Measurements from ENCODE around the gene TENM3. TPM values are rescaled to one million over a fixed set of nuclear protein-coding genes. Genes with fewer than 3 reads are reported as not detected.

The TENM3 gene
- total RNA-seq, 1 donor from 2014 or later, result 62.0 TPM

DNA sequence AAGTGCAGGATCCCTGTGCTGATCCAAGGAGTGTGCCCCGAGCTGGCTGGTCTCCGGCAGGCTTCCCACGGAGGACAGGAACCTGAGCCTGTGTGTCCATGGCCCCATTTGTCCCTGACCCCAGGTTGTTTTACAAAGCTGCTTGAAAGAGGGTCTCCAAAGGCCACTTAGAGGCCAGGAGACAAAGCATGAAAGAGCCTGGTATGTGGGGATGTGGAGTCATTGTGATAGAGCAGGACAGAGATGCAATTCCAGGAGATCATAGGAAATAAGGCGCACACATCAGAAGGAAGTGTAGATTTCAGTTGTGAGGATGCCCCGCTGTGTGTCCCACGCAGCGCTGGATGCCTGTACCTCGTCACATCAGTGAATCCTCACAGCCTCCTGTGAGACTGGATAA, 48.0 kb downstream of the TENM3 start:
- DNase-seq, result no peak

DNA sequence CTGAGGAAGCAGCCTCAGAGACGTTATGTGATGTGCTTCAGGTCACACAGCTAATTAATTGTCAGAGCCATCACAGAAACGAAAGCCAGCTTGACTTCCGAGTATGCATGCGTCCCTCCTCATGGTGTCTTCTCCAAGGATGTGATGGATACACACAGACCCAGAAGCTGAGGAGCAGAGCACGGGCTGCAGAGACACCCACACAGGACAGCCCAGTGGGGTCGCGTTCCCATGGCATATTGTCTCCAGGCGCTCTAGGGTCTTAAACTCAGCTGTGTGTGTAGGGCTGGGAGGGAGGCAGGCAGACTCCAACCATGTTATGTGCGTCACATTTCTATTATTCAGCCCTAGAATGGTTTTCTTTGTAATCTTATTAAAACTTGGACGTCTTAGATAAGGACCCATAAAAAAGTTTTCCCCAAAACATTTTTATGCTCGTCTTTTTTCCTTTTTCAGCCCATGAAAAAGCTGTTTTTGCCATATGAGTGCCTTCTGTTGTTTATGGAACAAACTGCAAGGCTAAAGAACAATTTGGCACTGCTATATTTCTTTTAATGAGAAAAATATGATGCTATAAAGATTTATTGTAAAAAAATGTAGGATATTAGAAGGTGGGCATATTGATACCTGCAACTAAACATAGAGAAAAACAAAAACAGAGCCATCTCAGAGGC, 48.5 kb downstream of the TENM3 start:
- no peak for DNase-seq

GRCh38 chr4:182292612-182293011, 49.4 kb downstream of the TENM3 start:
- DNase-seq, result no peak

GRCh38 chr4:182293691-182294255, 50.6 kb downstream of the TENM3 start:
- no peak for DNase-seq

- DNase-seq, result no peak
These were observed 51.2 kb downstream of the TENM3 start for GRCh38 chr4:182294451-182294850.

- no peak for DNase-seq
These were observed 54.5 kb downstream of the TENM3 start for GRCh38 chr4:182297659-182298058.

- no peak for DNase-seq
These were observed 58.5 kb downstream of the TENM3 start for GRCh38 chr4:182301736-182302135.

GRCh38 chr4:182303847-182304246, 60.6 kb downstream of the TENM3 start:
- no peak for DNase-seq

DNA sequence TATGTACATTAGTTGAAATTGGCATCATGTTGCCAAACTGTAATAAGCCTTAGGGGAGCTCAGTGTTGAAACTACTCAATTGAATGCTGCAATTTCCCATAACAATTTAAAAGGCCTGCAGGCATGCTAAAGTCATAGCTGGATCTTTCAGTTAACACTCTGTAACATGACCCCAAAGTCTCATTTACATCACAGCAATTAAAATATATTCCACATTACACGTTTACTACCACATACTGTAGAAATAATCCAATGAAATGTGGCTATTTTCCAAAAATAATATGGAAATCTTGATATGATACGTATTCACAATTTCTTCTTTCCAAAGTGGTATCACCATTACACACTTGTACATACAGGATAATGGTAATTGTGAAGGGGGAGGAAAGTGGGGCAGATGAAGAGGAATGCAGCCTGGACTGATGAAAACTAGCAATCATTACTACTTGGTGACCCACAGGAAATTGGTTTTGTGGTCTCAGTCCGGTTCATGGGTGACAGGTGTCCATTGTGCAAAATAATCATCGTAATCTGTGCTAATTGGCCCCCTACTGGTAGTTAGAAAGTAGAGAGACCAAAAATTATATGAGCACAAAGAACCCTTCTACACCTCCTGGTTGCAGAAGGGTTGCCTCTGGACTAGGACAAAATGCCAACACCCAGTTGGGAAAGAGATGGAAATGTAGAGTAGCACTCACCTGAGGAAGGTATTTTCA, 63.7 kb downstream of the TENM3 start:
- DNase-seq, result no peak

DNA sequence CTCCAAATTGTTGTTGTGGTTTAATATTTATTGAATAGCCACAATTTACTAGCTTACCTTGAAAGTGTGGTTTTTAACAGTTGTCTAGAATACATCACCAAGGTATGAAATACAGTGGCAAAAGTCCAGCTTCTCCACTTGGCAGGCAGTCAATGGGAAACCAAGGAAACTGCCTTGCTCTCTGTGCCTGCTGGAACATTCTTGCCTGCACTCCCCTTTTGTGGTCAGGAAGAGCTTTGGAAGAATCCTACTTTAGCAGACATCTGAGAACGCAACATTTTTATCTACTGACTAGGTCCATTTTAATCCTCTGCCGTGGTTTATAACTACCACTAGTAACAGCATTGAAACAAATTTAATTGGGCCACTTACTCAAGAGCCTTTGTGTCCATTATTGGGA, 64.5 kb downstream of the TENM3 start:
- peak; percentile 32 for DNase-seq

DNA sequence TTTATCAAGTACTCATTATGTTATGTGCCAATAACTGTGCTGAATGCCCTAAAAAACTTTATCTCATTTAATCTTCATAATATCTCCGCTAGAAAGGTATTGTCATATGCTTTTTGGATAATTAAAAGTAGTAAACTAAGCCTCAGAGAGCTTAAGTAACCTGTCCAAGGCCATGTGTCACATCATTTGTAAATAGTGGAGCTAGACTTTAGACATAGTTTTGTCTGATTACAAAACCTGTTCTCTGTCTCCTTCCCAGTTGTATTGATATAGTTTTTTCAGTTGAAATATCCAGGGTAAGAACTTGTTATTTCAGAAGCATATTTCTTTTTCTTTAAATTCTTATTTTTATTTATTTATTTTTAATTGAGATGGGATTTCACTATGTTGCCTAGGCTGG, 66.7 kb downstream of the TENM3 start:
- no peak for DNase-seq

DNA sequence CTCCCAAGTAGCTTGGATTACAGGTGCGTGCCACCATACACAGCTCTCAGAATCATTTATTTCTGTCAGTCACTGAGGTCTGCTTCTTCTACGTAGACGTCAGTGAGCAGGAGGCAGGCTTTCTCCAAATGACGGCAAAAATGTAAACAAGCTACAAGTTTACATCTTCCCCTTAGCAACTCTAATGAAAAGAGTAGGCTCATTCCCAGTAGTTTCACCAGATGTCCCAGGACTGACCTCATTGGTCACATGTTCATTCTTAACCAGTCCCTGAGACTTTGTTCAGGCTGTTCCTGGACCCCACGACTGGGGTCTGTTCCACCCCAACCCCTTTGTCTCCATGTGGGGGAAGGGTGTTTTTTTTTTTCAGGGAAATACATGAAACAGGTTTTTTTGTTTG, 67.1 kb downstream of the TENM3 start:
- no peak for DNase-seq

DNA sequence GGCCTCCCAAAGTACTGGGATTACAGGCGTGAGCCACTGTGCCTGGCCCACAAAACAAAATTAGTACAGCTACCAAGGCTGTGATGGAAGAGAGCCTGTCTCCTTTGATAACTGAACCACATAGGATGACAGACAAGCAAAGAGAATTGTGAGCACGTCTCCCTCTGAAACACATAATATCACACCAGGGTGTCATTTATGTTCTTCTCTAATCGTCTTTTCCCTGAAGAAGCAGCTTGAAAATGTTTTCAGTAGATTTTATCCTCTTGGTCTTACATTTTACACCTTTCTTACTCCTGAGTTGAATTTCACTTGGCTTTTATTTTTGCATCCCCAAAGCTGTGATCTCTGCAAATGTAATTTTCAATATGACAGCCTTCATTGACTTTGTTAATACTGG, 67.8 kb downstream of the TENM3 start:
- no peak for DNase-seq

- no peak for DNase-seq
These were observed 71.3 kb downstream of the TENM3 start for GRCh38 chr4:182314537-182314936.

- no peak for DNase-seq
These were observed 75.1 kb downstream of the TENM3 start for GRCh38 chr4:182318256-182318655.

- DNase-seq, result no peak
These were observed 76.9 kb downstream of the TENM3 start for GRCh38 chr4:182320092-182320491.

GRCh38 chr4:182320580-182320979, 77.4 kb downstream of the TENM3 start:
- peak; percentile 18 for DNase-seq

DNA sequence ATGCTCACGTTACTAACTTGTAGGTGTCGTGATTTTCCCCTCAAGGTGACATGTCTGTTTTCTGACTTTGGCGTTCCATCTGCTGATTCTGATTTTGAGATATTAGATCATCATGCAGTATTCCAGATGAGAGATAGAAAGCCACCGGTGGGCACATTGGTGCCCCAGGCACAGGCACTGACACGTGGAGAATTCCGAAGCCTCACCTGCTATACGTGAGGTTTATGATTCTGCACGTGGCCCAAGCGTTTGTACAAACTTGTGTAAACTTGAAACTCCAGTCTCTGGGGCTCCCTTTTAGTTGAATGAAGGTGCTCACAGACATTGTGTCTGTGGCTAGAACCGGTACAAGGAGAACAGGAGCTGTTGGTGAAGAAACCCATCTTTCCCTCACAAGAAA, 81.1 kb downstream of the TENM3 start:
- DNase-seq, result no peak

- no peak for DNase-seq
These were observed 82.2 kb downstream of the TENM3 start for GRCh38 chr4:182325397-182325796.

GRCh38 chr4:182325848-182326255, 82.7 kb downstream of the TENM3 start:
- DNase-seq, result peak; percentile 47

- no peak for DNase-seq
These were observed 85.3 kb downstream of the TENM3 start for GRCh38 chr4:182328505-182328904.

- DNase-seq, result no peak
These were observed 94.2 kb downstream of the TENM3 start for GRCh38 chr4:182337366-182337765.

DNA sequence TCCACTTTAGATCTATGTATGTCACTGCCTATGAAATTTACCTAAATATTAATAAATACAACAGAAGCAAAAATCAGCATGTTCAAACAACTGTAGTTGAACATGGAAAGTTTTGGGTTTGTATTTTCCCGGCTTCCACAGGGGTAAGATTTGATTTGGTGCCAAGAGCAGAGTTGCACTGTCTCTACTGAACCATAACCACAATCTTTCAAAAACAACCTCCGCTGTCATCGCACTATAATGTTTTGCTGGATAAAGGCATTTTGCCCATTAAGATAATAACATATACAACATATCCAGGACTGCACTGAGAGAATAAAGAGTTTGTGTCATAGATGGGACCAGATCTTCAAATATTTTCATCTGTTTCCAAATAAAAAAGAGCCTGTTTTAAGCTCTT, 94.9 kb downstream of the TENM3 start:
- DNase-seq, result no peak

DNA sequence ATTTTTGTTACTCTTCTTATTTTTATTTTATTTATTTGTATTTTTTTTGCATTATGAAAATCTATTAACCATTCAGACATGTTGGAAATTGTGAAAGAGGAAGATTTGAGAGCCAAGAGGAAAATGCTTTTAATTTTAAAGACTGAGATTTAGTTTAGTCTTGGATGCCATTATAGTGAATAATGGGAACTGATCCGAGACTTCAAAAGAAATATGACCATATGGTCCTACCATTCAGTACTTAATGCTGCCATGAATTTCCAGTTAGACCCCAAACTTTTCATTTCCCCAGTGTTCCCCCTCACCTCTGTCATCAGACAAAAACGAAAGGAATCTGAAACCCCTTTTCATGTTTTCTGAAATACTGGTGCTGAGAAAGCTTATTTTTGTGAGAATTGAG, 95.5 kb downstream of the TENM3 start:
- DNase-seq, result no peak
